K562 (cell line): ENCODE results near the gene CSF3. TPM values are rescaled to one million over a fixed set of nuclear protein-coding genes. Genes with fewer than 3 reads are reported as not detected.
A peak's percentile ranks its signal among the peaks of the same experiment; 100 is the strongest.

Experiments used
- ATAC-seq: fragments of 200-7000 bp; cut with Tn5 transposase; 3 replicates; pipeline ENCODE4 v1.9.1; 2020; ENCODE audit warnings: moderate library complexity
- BruUV-seq: library from RNA; stranded (reverse); fragments of 400-500 nt; replicated peaks from 2 replicates; lab custom pipeline; 2021; lab: Mats Ljungman, UMichigan
- CTCF ChIA-PET: fragments of 300-600 bp; formaldehyde crosslinking; extraction: SDS; loops from one replicate; lab custom pipeline; 2021; ENCODE audit warnings: low intra/inter-chr PET ratio; lab: Yijun Ruan, JAX
- POLR2A ChIA-PET: fragments of 300-600, 350-650 bp; sonication (Branson Sonifier 250); formaldehyde crosslinking; extraction: SDS; loops from one replicate; lab custom pipeline; 2021; ENCODE audit warnings: antibody characterized with exemption, inconsistent platforms; lab: Yijun Ruan, JAX
- DNase-seq, 4 experiments: peaks; one replicate each; pipeline versions ENCODE4 v3.0.0 to v3.0.0-alpha.2; 2011 to 2018; ENCODE audit warnings: low spot score in 3 of 4, mixed read lengths in 3 of 4; ENCODE audit errors: extremely low read depth in 1 of 4
- FAIRE-seq: peaks from 2 replicates; lab custom pipeline; 2011; peaks lifted over from hg19 to GRCh38; lab: Jason Lieb, UNC
- H2AFZ ChIP-seq: 2 replicates; pipeline ENCODE4 v1.6.0; 2011; ENCODE audit warnings: low read depth, low read length, control low read depth, inconsistent platforms
- H3K27ac ChIP-seq: fragments of 200-600 bp; 3 replicates; pipeline ENCODE4 v1.8.0; 2011; ENCODE audit warnings: low read depth, mild to moderate bottlenecking, control low read depth, inconsistent platforms, low read length, moderate library complexity, mixed read lengths; ENCODE audit errors: extremely low read depth
- H3K27me3 ChIP-seq, 2 experiments: fragments of 300-600 bp in 1 of 2; 2 replicates in 1 of 2; 3 replicates in 1 of 2; pipeline versions ENCODE4 v1.6.0 to v1.8.0; 2011; ENCODE audit warnings: inconsistent platforms in 2 of 2, low read length in 2 of 2, mild to moderate bottlenecking in 1 of 2, mixed read lengths in 1 of 2, moderate library complexity in 1 of 2; ENCODE audit not compliant: control insufficient read depth in 2 of 2, insufficient read depth in 2 of 2
- H3K36me3 ChIP-seq: fragments of 300-600 bp; 3 replicates; pipeline ENCODE4 v1.8.0; 2011; ENCODE audit warnings: mild to moderate bottlenecking, low read length, inconsistent platforms; ENCODE audit not compliant: control insufficient read depth, insufficient read depth
- H3K4me1 ChIP-seq, 2 experiments: fragments of 200-600 bp in 1 of 2; replicated peaks in 1 of 2; 2 replicates in 1 of 2; 3 replicates in 1 of 2; pipeline versions ENCODE4 v1.5.1 to v1.8.0; 2011; ENCODE audit warnings: inconsistent platforms in 2 of 2, low read length in 2 of 2, mild to moderate bottlenecking in 1 of 2, mixed read lengths in 1 of 2, moderate library complexity in 1 of 2; ENCODE audit not compliant: control insufficient read depth in 2 of 2, insufficient read depth in 2 of 2
- H3K4me2 ChIP-seq: 2 replicates; pipeline ENCODE4 v1.6.1; 2011; ENCODE audit warnings: low read length, control low read depth, inconsistent platforms, mixed read lengths; ENCODE audit not compliant: insufficient read depth
- H3K4me3 ChIP-seq: fragments of 200-600 bp; sonication (generic), shearing (Covaris generic); 2 replicates; pipeline ENCODE4 v1.5.1; 2016; ENCODE audit warnings: control low read depth, inconsistent platforms
- H3K79me2 ChIP-seq: fragments of 200-600 bp; 3 replicates; pipeline ENCODE4 v1.8.0; 2011; ENCODE audit warnings: low read length, inconsistent platforms; ENCODE audit not compliant: control insufficient read depth, insufficient read depth
- H3K9ac ChIP-seq, 2 experiments: 2 replicates each; pipeline versions ENCODE4 v1.6.0 to v1.6.1; 2011; ENCODE audit warnings: low read depth in 2 of 2, low read length in 2 of 2, control low read depth in 1 of 2, inconsistent platforms in 1 of 2, mild to moderate bottlenecking in 1 of 2, mixed read lengths in 1 of 2; ENCODE audit not compliant: insufficient read depth in 1 of 2
- H3K9me1 ChIP-seq: one replicate; pipeline ENCODE4 v1.6.0; 2011; ENCODE audit warnings: inconsistent platforms, mild to moderate bottlenecking, low read length, moderate library complexity; ENCODE audit not compliant: control insufficient read depth, insufficient read depth
- H3K9me3 ChIP-seq: replicated peaks from 2 replicates; pipeline ENCODE4 v1.5.1; 2011; ENCODE audit warnings: low read depth, low read length, inconsistent platforms; ENCODE audit not compliant: control insufficient read depth, insufficient read depth
- H4K20me1 ChIP-seq: replicated peaks from 2 replicates; pipeline ENCODE4 v1.6.1; 2011; ENCODE audit warnings: low read length, inconsistent platforms, mixed read lengths; ENCODE audit not compliant: control insufficient read depth, insufficient read depth
- E2F3 ChIP-seq: fragments of 250-450 bp; sonication (Bioruptor Pico); IDR thresholded peaks from 2 replicates; pipeline ENCODE4 v1.4.0; 2020; ENCODE audit warnings: mild to moderate bottlenecking
- FOXJ2 ChIP-seq: fragments of 200-800 bp; sonication (Bioruptor generic); IDR thresholded peaks from 2 replicates; pipeline ENCODE4 v1.6.1; 2016; ENCODE audit warnings: missing genetic modification characterization, missing compliant biosample characterization
- JUND ChIP-seq, 2 experiments: IDR thresholded peaks; 2 replicates in 1 of 2; 3 replicates in 1 of 2; pipeline ENCODE4 v1.6.1; 2011; ENCODE audit warnings: borderline replicate concordance in 2 of 2, low read depth in 2 of 2, low read length in 2 of 2, improper control_type of control experiment in 1 of 2, missing biosample characterization in 1 of 2, missing genetic modification characterization in 1 of 2, missing genetic modification reagents in 1 of 2
- LCOR ChIP-seq: sonication (generic); formaldehyde crosslinking; IDR thresholded peaks from 2 replicates; pipeline ENCODE4 v1.8.0; 2022; ENCODE audit warnings: mild to moderate bottlenecking, missing genetic modification reagents
- MCM5 ChIP-seq: fragments of 450-650 bp; IDR thresholded peaks from 2 replicates; pipeline ENCODE4 v1.6.1; 2016; ENCODE audit warnings: low read depth
- MYC ChIP-seq, 2 experiments: fragments of 250-450 bp in 1 of 2; sonication (Bioruptor Pico) in 1 of 2; IDR thresholded peaks; 2 replicates each; pipeline versions ENCODE4 v1.5.1 to v1.6.1; 2012 to 2021; ENCODE audit warnings: low read depth in 2 of 2, borderline replicate concordance in 1 of 2, improper control_type of control experiment in 1 of 2, low read length in 1 of 2, mild to moderate bottlenecking in 1 of 2, moderate library complexity in 1 of 2
- NEUROD1 ChIP-seq: fragments of 150-350 bp; IDR thresholded peaks from 2 replicates; pipeline ENCODE4 v1.6.1; 2014; ENCODE audit warnings: borderline replicate concordance, low read length, low read depth; ENCODE audit not compliant: partially characterized antibody
- NFIC ChIP-seq: fragments of 450-650 bp; IDR thresholded peaks from 2 replicates; pipeline ENCODE4 v1.6.1; 2017; ENCODE audit warnings: mild to moderate bottlenecking, inconsistent platforms
- POLR2G ChIP-seq: fragments of 200-400 bp; formaldehyde crosslinking; IDR thresholded peaks from 2 replicates; pipeline ENCODE4 v1.6.1; 2017; ENCODE audit warnings: low read depth, mild to moderate bottlenecking, antibody characterized with exemption, low read length, moderate library complexity
- RAD21 ChIP-seq, 2 experiments: fragments of 250-450 bp in 1 of 2; fragments of 450-650 bp in 1 of 2; sonication (Bioruptor Pico) in 1 of 2; formaldehyde crosslinking in 1 of 2; IDR thresholded peaks in 1 of 2; conservative IDR thresholded peaks in 1 of 2; 2 replicates each; pipeline versions ENCODE4 v1.4.0 to v1.8.0; 2020 to 2022; ENCODE audit warnings: mild to moderate bottlenecking in 2 of 2, moderate library complexity in 1 of 2
- SRF ChIP-seq, 2 experiments: fragments of 250-450, 450-650 bp in 1 of 2; sonication (Bioruptor Pico) in 1 of 2; sonication (generic) in 1 of 2; formaldehyde crosslinking; IDR thresholded peaks; 2 replicates each; pipeline versions ENCODE4 v1.5.0 to v1.5.1; 2020 to 2022; ENCODE audit warnings: mild to moderate bottlenecking in 1 of 2, missing genetic modification reagents in 1 of 2
- TEAD1 ChIP-seq, 2 experiments: fragments of 450-650 bp in 1 of 2; sonication (generic) in 1 of 2; formaldehyde crosslinking; IDR thresholded peaks; 2 replicates each; pipeline versions ENCODE4 v1.4.0 to v1.8.0; 2020 to 2022; ENCODE audit warnings: mild to moderate bottlenecking in 2 of 2, missing genetic modification reagents in 1 of 2
- TEAD2 ChIP-seq: fragments of 450-650 bp; IDR thresholded peaks from 2 replicates; pipeline ENCODE4 v1.6.1; 2016; ENCODE audit warnings: missing genetic modification characterization, control low read depth, missing compliant biosample characterization
- WGBS: fragments of 100-300 bp; shearing (Covaris generic); methylation state at CpG from one replicate; pipeline ENCODE4 v1.1.6; 2016; ENCODE audit warnings: low coverage, mixed read lengths; ENCODE audit not compliant: insufficient coverage; ENCODE audit errors: missing lambda C conversion rate; 5-methylcytosine and 5-hydroxymethylcytosine counted together
- in situ Hi-C: fragments of 300-500 bp; cut with MboI; formaldehyde crosslinking; loops from 4 replicates; pipeline ENCODE4 v1.15.0; 2018; ENCODE audit warnings: inconsistent platforms, mixed read lengths
- intact Hi-C: fragments of 100-400 bp; cut with micrococcal nuclease; formaldehyde crosslinking; loops from 2 replicates; pipeline ENCODE4 v1.14.2; 2022
- polyA plus RNA-seq, 8 experiments: library from polyadenylated mRNA; depleted of rRNA in 4 of 8; stranded (reverse) in 5 of 8; unstranded in 3 of 8; fragments of >200 nt; fragmentation: Nextera tagmentation in 2 of 8; fragmentation: Illumina TruSeq in 1 of 8; extraction: Ambion mirVana in 2 of 8; extraction: Trizol in 1 of 8; gene quantifications; 2 replicates each; pipeline versions ENCODE4 v1.2.1 to v1.2.3, GENCODE V29; 2011 to 2014; ENCODE audit warnings: inconsistent platforms in 1 of 8, missing spikeins in 1 of 8
- total RNA-seq, 7 experiments: library from RNA; depleted of rRNA in 6 of 7; stranded (reverse); fragments of >200 nt in 6 of 7; fragmentation: Illumina TruSeq in 2 of 7; extraction: Trizol in 2 of 7; gene quantifications; 2 replicates each; pipeline versions ENCODE4 v1.2.1 to v1.2.3, GENCODE V29; 2011 to 2021; ENCODE audit warnings: low replicate concordance in 1 of 7

Gene CSF3
- total and polyA plus RNA-seq, 9 of the 15 experiments (the other 6 are each of a cell fraction or from before 2014, with no cell fraction given): 0.19 TPM; not detected in 8

- TF ChIP-seq MYC (IDR thresholded peaks at IDR 0.05; ENCODE audit: low read depth, low read length): peak; percentile 29; the same call in 1 of the 2 replicates
- TF ChIP-seq MYC (CRISPR knock-in tag; IDR thresholded peaks at IDR 0.05; ENCODE audit: borderline replicate concordance, low read depth): no peak
- TF ChIP-seq SRF (CRISPR knock-in tag; IDR thresholded peaks at IDR 0.05): no peak
- no peak for TF ChIP-seq E2F3 (CRISPR knock-in tag)
- TF ChIP-seq NEUROD1: peak; percentile 33
- TF ChIP-seq JUND (IDR thresholded peaks at IDR 0.05; ENCODE audit: borderline replicate concordance, low read depth, low read length): 0 out of 2 replicates have a peak, but pooled peaks have one; percentile 32
- no peak for TF ChIP-seq JUND (tag; IDR thresholded peaks at IDR 0.05; ENCODE audit: borderline replicate concordance, low read depth, low read length)
Measured at GRCh38 chr17:40035162-40035559, 19.9 kb downstream of the CSF3 start (continued).

GRCh38 chr17:40038882-40039513 is 23.8 kb downstream of the CSF3 start:
- WGBS: 46% methylated on average over 11 of the region's 11 CpGs
- Histone ChIP-seq H3K9me1 (no peaks in the 10 kb centered on the region), H3K4me3 (no peak overlapping the region), H3K79me2 (no peaks in the 10 kb centered on the region), H3K9ac (no peak overlapping the region), H4K20me1 (no peaks in the 10 kb centered on the region), H3K9me3 (no peaks in the 10 kb centered on the region), H3K36me3 (peaks cover 35% of the 10 kb centered on the region), H3K4me1 (peaks cover 0 to 4% of the 10 kb centered on the region in 2 experiments; a peak in 1 of 5 replicates), H2AFZ (no peak overlapping the region), H3K4me2 (no peak overlapping the region), H3K27me3 (no peaks in the 10 kb centered on the region), H3K27ac (no peak overlapping the region)
- FAIRE-seq: peak; percentile 74
- DNase-seq: peak in 3 of 4 experiments; percentile 43 to 53 (median 49)
- CTCF ChIA-PET: interaction anchor here (0.6 to 0.9 kb wide), 2 partner anchors 70 to 1533 kb away, joined by 3 to 6 read pairs; partner anchors contain the start of gene KRT9
- intact Hi-C loops (no loop called here), in situ Hi-C loops (no loop called here)
- POLR2A ChIA-PET: interaction anchor here (0.6 to 1.9 kb wide), 10 partner anchors 11 to 271 kb away, joined by 3 to 9 read pairs (median 4); partner anchors contain the start of gene MED24
- BruUV-seq: no TSS peak
- peak; percentile 65 for ATAC-seq
- TF ChIP-seq MCM5 (no peak), RAD21 (CRISPR knock-in tag; conservative IDR thresholded peaks at IDR 0.05 in 1 of 2, IDR thresholded peaks at IDR 0.05 in 1 of 2) (peak; percentile 21 to 46; a peak in 2 of 4 replicates), LCOR (CRISPR knock-in tag) (no peak), TEAD2 (peak; percentile 75; the same call in 1 of the 2 replicates), POLR2G (no peak), FOXJ2 (tag) (peak; percentile 85), NFIC (peak; percentile 40; the same call in 1 of the 2 replicates), TEAD1 (CRISPR knock-in tag; IDR thresholded peaks at IDR 0.05) (0 out of 4 replicates have a peak, but pooled peaks of 1 of the 2 experiments have one; percentile 30), JUND (IDR thresholded peaks at IDR 0.05; ENCODE audit: borderline replicate concordance, low read depth, low read length) (0 out of 2 replicates have a peak, but pooled peaks have one; percentile 6), JUND (tag; IDR thresholded peaks at IDR 0.05; ENCODE audit: borderline replicate concordance, low read depth, low read length) (no peak)
